H1 (cell line): ENCODE data around the gene YEATS2.
"Not testable (repeated sequence)": the region's sequence is repeated elsewhere in the genome, so short reads cannot be mapped to it uniquely, and the experiment has no call there.

Experiments used
- CTCF ChIP-seq, 3 experiments: IDR thresholded peaks; 1 replicate in 2 of 3; 2 replicates in 1 of 3; pipeline versions ENCODE4 v1.5.1 to v1.6.1; 2011; ENCODE audit warnings: low read length in 3 of 3, mild to moderate bottlenecking in 3 of 3, inconsistent platforms in 2 of 3, low read depth in 1 of 3, moderate library complexity in 1 of 3; ENCODE audit not compliant: insufficient read depth in 1 of 3; ENCODE audit errors: control extremely low read depth in 1 of 3
- EZH2 ChIP-seq: fragments of 200-600 bp; sonication (generic); IDR thresholded peaks from 2 replicates; pipeline ENCODE4 v1.7.1; 2012; ENCODE audit warnings: low read depth, mild to moderate bottlenecking, moderate library complexity, low read length, inconsistent platforms; ENCODE audit not compliant: severe bottlenecking
- MAX ChIP-seq: IDR thresholded peaks from 2 replicates; pipeline ENCODE4 v1.6.1; 2012; ENCODE audit warnings: inconsistent platforms
- POLR2AphosphoS5 ChIP-seq: IDR thresholded peaks from 2 replicates; pipeline ENCODE4 v1.6.1; 2011; ENCODE audit warnings: low read depth, low read length
- SIN3A ChIP-seq, 2 experiments: IDR thresholded peaks in 1 of 2; conservative IDR thresholded peaks in 1 of 2; 2 replicates each; pipeline ENCODE4 v1.6.1; 2011 to 2012; ENCODE audit warnings: low read length in 2 of 2, improper control_type of control experiment in 1 of 2, low read depth in 1 of 2, mild to moderate bottlenecking in 1 of 2
- SP2 ChIP-seq: IDR thresholded peaks from 2 replicates; pipeline ENCODE4 v1.6.1; 2012; ENCODE audit warnings: mild to moderate bottlenecking, low read length, inconsistent platforms
- TAF1 ChIP-seq: IDR thresholded peaks from 2 replicates; pipeline ENCODE4 v1.6.1; 2011; ENCODE audit warnings: mild to moderate bottlenecking, low read depth, low read length
- TAF7 ChIP-seq: optimal IDR thresholded peaks from 2 replicates; pipeline ENCODE3; 2011; ENCODE audit warnings: low read depth, mild to moderate bottlenecking, inconsistent platforms, low read length, moderate library complexity, borderline replicate concordance
- TBP ChIP-seq: IDR thresholded peaks from 2 replicates; pipeline ENCODE4 v1.6.1; 2011; ENCODE audit warnings: low read depth, low read length, improper control_type of control experiment
- YY1 ChIP-seq: IDR thresholded peaks from 2 replicates; pipeline ENCODE4 v1.6.1; 2011; ENCODE audit warnings: low read depth, mild to moderate bottlenecking, low read length

GRCh38 chr3:183776451-183776850 is 78.9 kb downstream of the YEATS2 start:
- not testable (repeated sequence) for TF ChIP-seq TAF7; MAX; SP2; TBP; POLR2AphosphoS5; YY1; CTCF (IDR thresholded peaks at IDR 0.05; ENCODE audit: control extremely low read depth in 1 of 3, insufficient read depth in 1 of 3, low read depth in 1 of 3, low read length in 3 of 3); EZH2; SIN3A (conservative IDR thresholded peaks at IDR 0.05 in 1 of 2, IDR thresholded peaks at IDR 0.05 in 1 of 2; ENCODE audit: low read depth in 1 of 2, low read length in 2 of 2); TAF1
